Measurements from ENCODE around the gene SH2B3.
A peak's percentile ranks its signal among the peaks of the same experiment; 100 is the strongest.

SH2B3 gene

DNA sequence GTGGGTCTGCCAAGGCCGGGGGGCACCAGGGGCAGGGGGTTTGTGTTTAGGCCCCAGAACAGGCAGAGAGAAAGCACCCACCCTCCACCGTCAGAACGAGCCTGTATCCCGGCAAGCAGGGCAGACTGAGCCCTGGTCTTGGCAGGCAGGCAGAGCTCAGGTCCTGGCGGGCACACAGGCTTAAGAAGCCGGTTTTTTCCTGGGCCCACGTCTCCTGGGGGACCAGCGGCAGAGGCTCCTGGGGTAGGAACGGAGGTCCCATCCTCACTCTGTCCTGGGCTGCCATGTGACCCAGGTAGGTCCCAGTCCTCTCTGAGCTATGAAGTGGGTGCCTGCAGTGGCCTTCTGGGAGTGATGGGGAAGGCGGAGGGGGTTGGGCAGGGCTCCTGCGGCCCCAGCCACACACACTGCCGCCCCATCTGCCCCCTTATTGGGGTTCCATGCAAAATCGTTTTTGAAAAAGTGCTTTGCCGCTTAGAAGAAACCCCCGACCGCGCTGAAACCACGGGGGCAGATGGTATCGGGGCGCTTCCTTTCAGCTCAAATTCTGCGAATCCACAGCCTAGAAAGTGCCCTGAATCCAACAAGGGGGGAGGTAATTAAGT is 24.2 kb downstream of the SH2B3 start:
- DNase-seq, result peak; percentile 60

DNA sequence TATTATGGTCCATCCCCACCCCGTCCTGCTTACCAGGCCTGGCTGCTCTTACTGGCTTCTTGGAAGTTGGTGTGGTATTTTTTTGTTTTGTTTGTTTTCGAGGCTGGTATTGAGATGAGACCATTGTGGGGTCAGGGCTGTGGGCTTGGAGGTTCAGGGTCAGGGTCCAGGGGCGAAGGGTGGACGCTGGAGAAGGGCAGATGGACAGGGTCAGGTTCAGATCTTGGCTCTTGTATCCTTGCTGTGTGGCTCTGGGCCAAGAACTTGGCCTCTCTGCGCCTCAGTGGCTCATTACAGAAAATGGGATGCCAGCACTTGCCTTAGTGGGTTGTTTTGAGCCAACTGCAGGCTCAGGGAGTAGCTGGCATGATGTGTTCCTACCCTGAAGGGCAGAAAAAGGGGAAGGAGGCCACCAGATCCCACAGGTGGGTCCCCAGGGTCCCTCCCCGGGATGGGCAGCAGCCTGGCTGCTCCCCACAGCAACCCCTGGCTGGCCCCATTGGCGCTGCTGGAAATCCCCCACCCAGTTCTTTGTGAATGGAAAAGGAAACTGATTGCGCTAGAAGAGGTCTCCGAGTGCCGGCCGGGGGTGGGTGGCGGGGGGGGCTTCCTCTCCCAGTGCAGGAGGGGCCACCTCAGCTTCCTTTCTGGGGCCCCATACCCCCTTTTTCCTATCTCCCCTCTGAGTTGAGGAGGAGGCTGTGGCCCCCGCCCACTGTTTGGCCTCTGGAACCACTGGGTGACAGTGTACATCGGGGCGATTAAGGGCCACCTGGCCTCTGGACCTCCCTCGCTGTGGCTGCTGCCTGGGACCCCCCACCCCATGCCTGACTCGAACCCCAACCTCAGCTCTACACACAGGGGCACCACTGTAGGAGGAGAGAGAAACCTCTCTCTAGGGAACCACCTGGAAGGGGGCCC is 25.0 kb downstream of the SH2B3 start:
- DNase-seq, result peak; percentile 71

DNA sequence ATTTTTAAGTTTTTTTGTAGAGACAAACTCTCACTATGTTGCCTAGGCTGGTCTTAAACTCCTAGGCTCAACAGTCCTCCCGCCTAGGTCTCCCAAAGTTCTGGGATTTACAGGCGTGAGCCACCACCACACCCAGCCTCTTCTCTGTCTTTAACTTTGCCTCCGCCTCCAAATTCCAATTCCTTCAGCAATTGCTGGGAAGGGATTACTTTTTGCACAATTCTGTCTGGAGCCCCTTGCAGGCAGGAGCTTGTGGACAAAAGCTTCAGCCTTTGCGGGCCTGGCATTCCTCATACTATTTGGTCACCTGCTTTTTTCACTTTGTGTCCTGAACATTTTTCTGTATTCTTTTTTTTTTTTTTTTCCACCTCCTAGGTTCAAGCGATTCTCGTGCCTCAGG is 26.0 kb downstream of the SH2B3 start:
- DNase-seq, result no peak

- DNase-seq, result no peak
Observed at GRCh38 chr12:111434049-111434448, 28.3 kb downstream of the SH2B3 start.

DNA sequence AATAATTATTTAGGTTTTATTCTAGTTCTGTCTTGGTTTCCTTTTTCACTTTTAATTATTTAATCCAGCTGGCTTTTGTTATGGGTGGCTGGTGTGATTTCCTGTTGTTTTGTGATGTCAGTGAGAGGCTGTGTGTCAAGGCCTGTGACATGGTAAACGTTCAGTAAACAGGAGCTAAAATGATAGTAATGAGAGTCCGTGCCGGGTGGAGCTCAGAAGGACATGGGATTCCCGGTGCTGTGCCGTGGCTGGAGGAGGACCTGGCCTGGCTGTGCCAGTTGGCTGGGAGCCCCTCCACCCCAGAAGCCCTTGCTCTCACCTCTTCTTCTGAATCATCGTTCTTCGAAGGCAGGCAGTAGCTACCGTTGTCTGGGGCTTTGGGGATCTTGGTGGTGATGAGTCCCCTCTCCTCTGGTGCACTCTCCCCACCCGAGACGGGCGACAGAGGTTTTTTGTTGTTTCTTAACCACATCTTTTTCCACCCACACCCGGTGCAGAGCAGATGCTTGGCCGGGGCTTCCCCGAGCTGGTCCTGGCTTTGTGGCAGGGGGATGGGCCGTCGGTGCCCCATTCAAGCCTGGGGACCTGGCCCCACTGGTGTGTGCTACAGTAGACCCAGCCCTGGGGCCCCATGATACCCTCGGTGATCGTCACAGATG is 29.1 kb downstream of the SH2B3 start:
- DNase-seq, result peak; percentile 79

GRCh38 chr12:111435661-111436201 is 30.0 kb downstream of the SH2B3 start:
- no peak for DNase-seq

DNA sequence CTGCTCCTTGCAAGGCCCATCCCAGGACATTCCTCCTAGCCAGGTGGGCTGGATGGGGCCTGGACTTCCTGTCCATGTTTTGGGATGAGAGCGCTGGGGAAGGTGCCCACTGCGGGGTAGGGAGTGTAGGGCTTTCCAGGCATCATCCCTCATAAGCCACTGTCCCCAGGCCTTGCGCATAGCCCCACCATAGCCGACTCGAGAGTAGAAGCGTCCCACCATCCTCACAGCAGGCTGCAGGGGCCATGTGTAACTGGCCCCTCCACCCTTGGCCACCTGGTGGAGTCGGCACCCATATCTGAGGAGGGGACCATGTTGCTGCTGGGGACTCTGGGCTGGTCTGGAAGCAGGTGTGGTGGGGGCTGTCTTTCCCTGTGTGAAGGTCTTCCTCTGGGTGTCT is 30.5 kb downstream of the SH2B3 start:
- DNase-seq, result no peak

GRCh38 chr12:111436811-111437210 is 31.1 kb downstream of the SH2B3 start:
- no peak for DNase-seq

DNA sequence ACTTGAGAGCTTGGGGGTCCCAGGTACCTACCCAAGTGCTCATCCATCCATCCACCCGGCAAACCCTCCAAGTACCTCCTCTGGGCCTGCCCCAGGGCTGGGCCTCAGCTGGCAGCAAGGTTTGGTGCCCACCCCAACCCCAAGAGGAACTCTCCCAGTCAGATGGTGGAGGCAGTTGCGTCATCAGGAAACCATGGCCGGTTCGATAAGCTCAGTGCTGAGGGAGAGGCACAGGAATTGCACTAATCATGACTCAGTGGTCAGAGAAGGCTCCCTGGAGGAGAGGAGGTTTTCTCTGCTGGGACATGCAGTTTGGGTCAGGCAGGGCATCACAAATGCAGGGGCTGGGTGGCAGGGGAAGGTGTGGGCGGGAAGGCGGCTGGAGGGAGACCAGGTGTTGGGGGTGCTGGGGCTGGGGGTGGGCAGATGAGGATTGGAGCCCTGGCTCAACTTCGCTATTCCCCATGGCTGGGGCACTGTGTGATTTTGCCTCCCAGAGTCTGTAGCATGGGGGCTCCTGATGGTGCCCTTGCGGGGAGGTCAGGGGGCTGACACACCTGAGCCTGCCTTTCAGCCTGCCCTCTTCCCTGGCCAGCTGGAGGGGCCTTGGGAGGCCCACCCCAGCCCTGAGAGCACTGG is 32.2 kb downstream of the SH2B3 start:
- no peak for DNase-seq

DNA sequence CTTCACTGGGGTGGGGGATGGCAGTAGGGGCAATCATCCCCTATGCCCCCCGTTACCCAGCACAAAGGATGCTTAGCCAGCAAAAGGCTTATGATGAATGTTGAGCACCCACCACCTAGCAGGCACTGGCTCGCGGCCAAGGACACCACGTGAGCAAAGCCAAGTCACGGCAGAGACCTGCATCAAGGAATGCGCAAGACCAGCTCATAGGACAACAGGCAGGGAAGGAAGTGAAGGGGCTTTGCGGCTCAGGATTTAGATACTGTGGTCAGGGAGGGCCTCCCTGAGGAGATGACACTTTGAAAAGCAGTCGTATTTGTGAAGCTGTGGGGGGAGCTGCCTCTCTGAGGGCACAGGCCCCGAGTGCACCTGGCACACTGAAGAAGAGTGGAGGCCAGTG is 32.8 kb downstream of the SH2B3 start:
- peak; percentile 64 for DNase-seq

DNA sequence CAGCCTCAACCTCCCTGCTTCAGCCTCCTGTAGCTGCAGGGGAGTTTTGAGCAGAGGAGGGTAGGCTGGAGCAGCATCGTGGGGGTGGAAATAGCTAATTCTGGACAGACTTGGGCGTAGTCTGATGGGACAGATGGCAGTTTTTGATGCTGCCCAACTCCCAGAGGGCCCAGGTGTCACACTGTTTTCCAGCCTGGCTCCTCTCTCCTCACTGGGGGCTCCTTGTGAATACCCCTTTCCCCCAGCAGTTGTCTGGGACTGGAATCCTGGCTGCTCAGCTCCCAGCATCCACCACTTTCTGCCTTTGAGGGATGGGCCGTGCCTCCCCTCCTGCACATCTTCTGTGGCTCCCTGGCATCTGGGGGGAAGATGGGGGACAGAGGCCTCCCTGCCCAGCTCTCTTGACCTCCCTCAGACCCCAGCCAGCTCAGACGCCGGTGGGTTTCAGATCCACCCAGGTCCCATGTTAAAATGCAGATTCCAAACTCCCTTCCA is 34.0 kb downstream of the SH2B3 start:
- DNase-seq, result no peak

DNA sequence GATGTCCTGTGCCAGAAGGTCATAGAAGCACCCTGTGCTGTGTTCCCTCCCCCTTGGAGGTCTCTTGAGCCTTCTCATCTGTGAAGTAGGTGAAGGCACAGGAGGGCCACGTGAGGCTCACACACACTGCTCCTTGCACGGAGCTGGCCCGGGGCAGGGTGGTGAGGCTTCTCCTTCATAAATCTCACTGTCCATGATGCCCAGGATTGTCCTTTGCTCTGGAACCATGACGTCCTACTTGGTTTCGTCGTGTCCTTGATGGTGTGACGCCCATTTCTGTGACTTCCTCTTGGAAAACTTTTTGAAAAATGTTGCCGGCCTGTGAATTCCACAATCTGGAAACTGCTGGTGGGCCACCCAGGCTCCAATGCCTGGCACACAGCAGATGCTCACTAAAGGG is 34.4 kb downstream of the SH2B3 start:
- DNase-seq, result no peak

GRCh38 chr12:111440631-111441030 is 34.9 kb downstream of the SH2B3 start:
- no peak for DNase-seq

- no peak for DNase-seq
Observed at GRCh38 chr12:111441107-111441928, 35.6 kb downstream of the SH2B3 start.

DNA sequence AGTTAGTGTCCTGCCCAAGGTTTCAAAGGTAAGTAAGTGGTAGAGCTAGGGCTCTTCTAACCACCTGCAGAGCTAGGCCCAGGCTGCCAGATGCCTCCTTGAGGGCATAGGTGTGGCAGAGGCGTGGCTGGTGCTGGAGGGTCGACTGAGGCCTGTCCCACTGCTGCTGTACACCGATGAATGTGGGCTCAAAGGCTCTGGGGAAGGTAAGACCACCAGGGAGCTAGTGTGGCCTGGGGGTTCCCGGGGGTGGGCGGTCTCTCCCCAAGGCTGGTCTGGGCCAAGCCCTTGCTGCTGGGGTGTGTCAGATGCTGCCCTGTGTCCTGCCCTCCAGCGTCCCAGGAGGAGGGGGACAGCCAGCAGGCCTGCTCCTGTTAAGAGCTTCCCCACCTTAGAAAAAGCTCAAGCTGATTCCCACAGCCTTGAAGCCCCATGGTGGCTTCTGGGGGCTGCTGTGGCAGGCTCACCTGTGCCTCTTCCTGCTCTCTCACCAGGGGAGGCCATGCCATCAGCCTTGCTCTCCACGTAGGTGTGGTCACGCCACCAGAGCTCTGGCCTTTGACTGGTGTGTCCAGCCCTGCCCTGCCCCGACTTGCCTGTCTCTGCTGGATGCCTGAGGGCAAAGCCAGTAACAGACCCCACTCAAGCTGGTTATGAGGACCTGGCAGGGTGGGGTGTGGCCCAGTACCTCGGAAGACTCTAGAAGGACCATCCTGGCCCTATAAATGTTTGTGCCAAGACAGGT is 36.8 kb downstream of the SH2B3 start:
- DNase-seq, result no peak

GRCh38 chr12:111443086-111443485 is 37.4 kb downstream of the SH2B3 start:
- no peak for DNase-seq

DNA sequence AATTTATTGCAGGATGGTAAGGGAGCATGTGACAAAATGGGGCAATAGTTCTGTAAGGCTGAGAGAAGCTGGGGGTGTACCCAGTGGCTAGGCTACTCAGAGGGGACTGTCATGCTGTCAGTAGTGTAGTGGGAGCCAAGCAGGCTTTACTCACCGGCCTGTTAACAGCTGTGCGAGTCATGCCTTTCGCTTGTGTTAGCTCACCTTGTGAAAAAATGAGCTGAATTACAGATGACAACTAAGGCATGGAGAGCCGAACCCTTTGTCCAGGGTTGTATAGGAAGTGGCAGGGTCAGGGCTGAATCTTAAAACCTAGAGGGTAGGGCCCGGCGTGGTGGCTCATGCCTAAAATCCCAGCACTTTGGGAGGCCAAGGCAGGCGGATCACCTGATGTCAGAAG is 37.9 kb downstream of the SH2B3 start:
- DNase-seq, result peak; percentile 39

DNA sequence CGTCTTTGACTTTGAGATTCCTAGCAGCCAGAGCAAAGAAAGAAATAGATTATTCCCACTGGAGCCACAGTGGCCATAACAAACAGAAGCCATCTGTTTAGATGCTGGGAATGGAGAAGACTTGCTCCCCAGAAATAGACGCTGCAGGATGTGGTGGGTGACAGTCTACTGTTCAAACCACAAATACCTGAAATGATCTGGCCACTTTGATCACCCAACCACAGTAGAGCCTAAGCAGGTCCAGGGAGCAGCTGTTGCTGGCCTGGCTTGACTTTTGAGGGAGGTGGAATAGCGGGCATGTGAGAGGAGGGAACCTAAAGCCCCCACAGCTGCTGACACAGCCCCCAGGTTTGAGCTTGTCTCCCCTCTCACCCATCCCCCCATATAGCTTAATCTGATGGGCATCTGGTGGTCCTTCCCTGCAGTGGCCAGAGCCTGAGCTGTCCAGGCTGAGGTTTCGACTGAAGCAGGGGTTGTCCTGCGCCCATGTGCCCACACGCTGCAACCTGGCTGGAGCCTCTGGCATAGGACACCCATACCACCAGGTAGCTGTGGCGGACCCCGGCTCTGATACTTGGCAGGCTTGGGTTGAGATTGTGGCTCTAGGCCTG is 38.7 kb downstream of the SH2B3 start:
- DNase-seq, result no peak

DNA sequence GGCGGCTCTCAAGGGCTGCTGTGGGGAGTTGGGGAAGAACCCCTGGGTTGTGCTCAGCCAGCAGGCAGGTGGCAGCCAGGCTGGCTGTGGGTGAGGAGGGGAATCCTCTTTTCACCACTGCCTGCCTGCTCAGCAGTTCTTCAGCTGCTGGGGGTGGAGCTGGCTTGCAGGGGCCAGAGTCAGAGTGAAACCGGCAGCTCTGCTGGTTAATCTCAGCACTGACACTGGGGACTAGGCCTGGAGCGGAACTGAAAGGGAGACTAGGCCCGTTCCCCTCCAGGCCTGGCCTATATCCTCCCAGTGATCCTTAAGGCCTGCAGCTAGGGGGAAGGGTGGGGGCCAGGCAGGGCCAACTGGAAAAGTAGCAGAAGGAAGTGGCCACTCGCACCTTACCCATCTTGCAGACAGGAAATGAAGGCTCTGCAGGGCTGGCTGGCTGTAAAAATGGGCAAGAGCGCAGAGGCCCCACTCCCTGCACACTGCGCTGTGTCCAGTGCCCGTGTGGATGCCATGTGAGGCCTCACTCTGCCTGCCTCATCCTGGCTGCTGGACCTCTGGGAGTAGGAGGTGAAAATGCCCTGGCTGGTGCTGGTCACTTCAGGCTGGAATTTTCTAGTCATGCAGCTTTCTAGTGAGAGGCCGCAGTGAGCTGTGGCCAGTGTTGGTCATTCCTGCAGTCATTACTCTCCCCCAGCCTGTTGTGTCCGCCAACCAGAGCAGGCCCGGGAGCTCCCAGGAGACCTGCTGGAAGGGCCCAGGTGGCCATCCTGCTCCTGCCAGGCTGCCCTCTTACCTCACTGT is 39.4 kb downstream of the SH2B3 start:
- DNase-seq, result peak; percentile 82

Data from stimulated activated CD4-positive, alpha-beta T cell treated with anti-CD3 and anti-CD28 coated beads, Interleukin-4, amount 100 ng/mL, for 1 hour (primary cell).